HepG2 (cell line): ENCODE measurements around the gene GNAZ. TPM values are rescaled to one million over a fixed set of nuclear protein-coding genes. Genes with fewer than 3 reads are reported as not detected.

Experiments used
- ATAC-seq: fragments of 200-7000 bp; cut with Tn5 transposase; 3 replicates; pipeline ENCODE4 v1.9.1; 2020; ENCODE audit warnings: mild to moderate bottlenecking, moderate library complexity
- BruUV-seq: library from RNA; stranded (reverse); fragments of 400-500 nt; replicated peaks from 2 replicates; lab custom pipeline; 2021; lab: Mats Ljungman, UMichigan
- CTCF ChIA-PET: fragments of 300-600 bp; formaldehyde crosslinking; extraction: SDS; loops from one replicate; lab custom pipeline; 2021; ENCODE audit warnings: low total read pairs, inconsistent platforms, low intra/inter-chr PET ratio; lab: Yijun Ruan, JAX
- POLR2A ChIA-PET: fragments of 350-600 bp; sonication (Branson Sonifier 250); formaldehyde crosslinking; loops from one replicate; lab custom pipeline; 2020; ENCODE audit warnings: antibody characterized with exemption, inconsistent platforms; lab: Yijun Ruan, JAX
- DNase-seq: peaks from one replicate; pipeline ENCODE4 v3.0.0-alpha.2; 2015; ENCODE audit warnings: low spot score
- FAIRE-seq: peaks from 3 replicates; lab custom pipeline; 2011; peaks lifted over from hg19 to GRCh38; lab: Jason Lieb, UNC
- H2AFZ ChIP-seq: one replicate; pipeline ENCODE4 v1.6.1; 2011; ENCODE audit warnings: low read length, inconsistent platforms
- H3K27ac ChIP-seq: fragments of 300-600 bp; 3 replicates; pipeline ENCODE4 v1.8.0; 2011; ENCODE audit warnings: mixed run types, mild to moderate bottlenecking, mixed read lengths, low read length, inconsistent platforms; ENCODE audit not compliant: insufficient read depth; ENCODE audit errors: extremely low read length
- H3K27me3 ChIP-seq, 2 experiments: fragments of 200-600 bp in 1 of 2; 2 replicates in 1 of 2; 3 replicates in 1 of 2; pipeline versions ENCODE4 v1.6.0 to v1.8.0; 2011; ENCODE audit warnings: low read length in 2 of 2, mild to moderate bottlenecking in 2 of 2, moderate library complexity in 2 of 2, inconsistent platforms in 1 of 2; ENCODE audit not compliant: insufficient read depth in 2 of 2, control insufficient read depth in 1 of 2
- H3K36me3 ChIP-seq, 2 experiments: fragments of 200-600 bp in 1 of 2; replicated peaks in 1 of 2; 2 replicates in 1 of 2; 3 replicates in 1 of 2; pipeline versions ENCODE4 v1.5.1 to v1.8.0; 2011; ENCODE audit warnings: low read length in 2 of 2, inconsistent platforms in 1 of 2; ENCODE audit not compliant: insufficient read depth in 2 of 2, control insufficient read depth in 1 of 2
- H3K4me1 ChIP-seq: 2 replicates; pipeline ENCODE4 v1.5.1; 2012; ENCODE audit warnings: low read length, inconsistent platforms; ENCODE audit not compliant: insufficient read depth
- H3K4me2 ChIP-seq: 2 replicates; pipeline ENCODE4 v1.6.0; 2011; ENCODE audit warnings: low read depth, low read length, inconsistent platforms
- H3K4me3 ChIP-seq, 3 experiments: fragments of 200-600 bp in 1 of 3; sonication (generic), shearing (Covaris generic) in 1 of 3; replicated peaks in 1 of 3; 2 replicates each; pipeline ENCODE4 v1.5.1; 2011 to 2016; ENCODE audit warnings: low read length in 3 of 3, inconsistent platforms in 2 of 3, low read depth in 2 of 3, mild to moderate bottlenecking in 2 of 3, control low read depth in 1 of 3, mixed read lengths in 1 of 3; ENCODE audit not compliant: insufficient read depth in 1 of 3
- H3K79me2 ChIP-seq: one replicate; pipeline ENCODE4 v1.6.1; 2011; ENCODE audit warnings: low read length, inconsistent platforms; ENCODE audit not compliant: insufficient read depth
- H3K9ac ChIP-seq: 2 replicates; pipeline ENCODE4 v1.6.0; 2011; ENCODE audit warnings: mild to moderate bottlenecking, low read depth, low read length, inconsistent platforms; ENCODE audit not compliant: insufficient read depth
- H3K9me3 ChIP-seq: 2 replicates; pipeline ENCODE4 v1.5.1; 2012; ENCODE audit warnings: mild to moderate bottlenecking, low read length
- H4K20me1 ChIP-seq: 2 replicates; pipeline ENCODE4 v1.6.0; 2011; ENCODE audit warnings: inconsistent platforms, mild to moderate bottlenecking, low read length, moderate library complexity; ENCODE audit not compliant: insufficient read depth
- ETS1 ChIP-seq: sonication (generic); formaldehyde crosslinking; IDR thresholded peaks from 2 replicates; pipeline ENCODE4 v1.4.0; 2020; ENCODE audit warnings: missing genetic modification reagents
- MATR3 ChIP-seq: sonication (generic); formaldehyde crosslinking; IDR thresholded peaks from 2 replicates; pipeline ENCODE4 v1.4.0; 2020; ENCODE audit warnings: missing genetic modification reagents
- MLXIP ChIP-seq: sonication (generic); formaldehyde crosslinking; IDR thresholded peaks from 2 replicates; pipeline ENCODE4 v1.9.0; 2021; ENCODE audit warnings: missing genetic modification reagents, borderline replicate concordance
- NFYC ChIP-seq: IDR thresholded peaks from 2 replicates; pipeline ENCODE4 v1.6.1; 2016; ENCODE audit warnings: missing genetic modification reagents, missing compliant biosample characterization
- PRPF4 ChIP-seq: fragments of 200-400 bp; formaldehyde crosslinking; IDR thresholded peaks from 2 replicates; pipeline ENCODE4 v1.6.1; 2016; ENCODE audit warnings: low read length, low read depth; ENCODE audit not compliant: poor library complexity, severe bottlenecking
- RFXAP ChIP-seq: sonication (generic); formaldehyde crosslinking; IDR thresholded peaks from 2 replicates; pipeline ENCODE4 v1.4.0; 2020; ENCODE audit warnings: missing genetic modification reagents, borderline replicate concordance
- U2AF1 ChIP-seq: fragments of 200-400 bp; formaldehyde crosslinking; optimal IDR thresholded peaks from 2 replicates; pipeline ENCODE3; 2017; ENCODE audit warnings: mild to moderate bottlenecking, low read depth, low read length
- ZFP82 ChIP-seq: sonication (generic); formaldehyde crosslinking; IDR thresholded peaks from 2 replicates; pipeline ENCODE4 v1.5.1; 2020; ENCODE audit warnings: mild to moderate bottlenecking, missing genetic modification reagents, borderline replicate concordance
- ZNF329 ChIP-seq: sonication (generic); formaldehyde crosslinking; IDR thresholded peaks from 2 replicates; pipeline ENCODE4 v1.9.0; 2021; ENCODE audit warnings: low read depth, mild to moderate bottlenecking, missing genetic modification reagents
- ZNF468 ChIP-seq: sonication (generic); formaldehyde crosslinking; IDR thresholded peaks from 2 replicates; pipeline ENCODE4 v1.8.0; 2022; ENCODE audit warnings: mild to moderate bottlenecking, moderate library complexity, missing genetic modification reagents
- WGBS: methylation state at CpG from one replicate; pipeline ENCODE4 v1.1.6; 2017; ENCODE audit warnings: low lambda C conversion rate; 5-methylcytosine and 5-hydroxymethylcytosine counted together
- in situ Hi-C: cut with HindIII; loops from 2 replicates; pipeline ENCODE4 v1.10.0; 2017; ENCODE audit warnings: low pct_unique_long_range_greater_than_20kb; ENCODE audit not compliant: extremely low pct_ligation_motif_present
- intact Hi-C: fragments of 100-400 bp; cut with micrococcal nuclease; formaldehyde crosslinking; loops from one replicate; pipeline ENCODE4 v1.10.0; 2022; ENCODE audit not compliant: unreplicated experiment
- polyA plus RNA-seq, 8 experiments: library from polyadenylated mRNA; depleted of rRNA in 3 of 8; stranded (reverse) in 7 of 8; unstranded in 1 of 8; fragments of >200 nt; fragmentation: Illumina TruSeq in 4 of 8; extraction: Trizol in 4 of 8; gene quantifications; 2 replicates each; pipeline versions ENCODE4 v1.2.1 to v1.2.3, GENCODE V29; 2011 to 2016; ENCODE audit warnings: low read depth in 4 of 8, missing spikeins in 1 of 8, mixed read lengths in 1 of 8; ENCODE audit not compliant: insufficient read depth in 1 of 8
- total RNA-seq, 5 experiments: library from RNA; depleted of rRNA; stranded (reverse); fragments of >200 nt; fragmentation: Illumina TruSeq; extraction: Trizol; gene quantifications; 2 replicates each; pipeline ENCODE4 v1.2.3, GENCODE V29; 2016; ENCODE audit warnings: low read depth in 1 of 5

GNAZ gene
- total and polyA plus RNA-seq, 2 of the 13 experiments (the other 11 are each of a cell fraction or from before 2014, with no cell fraction given), result 11.4 to 22.3 TPM

- TF ChIP-seq MATR3 (CRISPR knock-in tag) (no peak), MLXIP (CRISPR knock-in tag) (no peak), U2AF1 (no peak), ETS1 (CRISPR knock-in tag) (no peak), ZNF329 (CRISPR knock-in tag) (no peak), PRPF4 (no peak), NFYC (no peak), ZFP82 (CRISPR knock-in tag) (no peak), ZNF468 (no peak), RFXAP (CRISPR knock-in tag) (no peak)
- BruUV-seq, result no TSS peak
- in situ Hi-C loops (no loop called here), intact Hi-C loops (no loop called here)
- ATAC-seq, result no peak
- Histone ChIP-seq H3K9me3 (no peaks in the 10 kb centered on the region), H3K36me3 (peaks cover 3 to 4% of the 10 kb centered on the region in 2 experiments; a peak in 2 of 5 replicates), H3K4me3 (no peak overlapping the region), H4K20me1 (peaks cover 5% of the 10 kb centered on the region; the same call in 1 of the 2 replicates), H3K27ac (no peak overlapping the region), H3K79me2 (peaks cover 4% of the 10 kb centered on the region), H3K27me3 (no peaks in the 10 kb centered on the region), H3K4me2 (no peak overlapping the region), H3K4me1 (peaks cover 30% of the 10 kb centered on the region), H2AFZ (no peak overlapping the region), H3K9ac (no peak overlapping the region)
- POLR2A ChIA-PET, result interaction anchor here (1.0 kb wide), 1 partner anchor 19 kb away, joined by 4 read pairs; the partner anchor contains the start of gene GNAZ
- 100% methylated on average over 8 of the region's 14 CpGs for WGBS
- CTCF ChIA-PET, result no interaction called here
- DNase-seq, result no peak
- no peak for FAIRE-seq
Measured at GRCh38 chr22:23089633-23090456, 19.5 kb downstream of the GNAZ start.
